Activated T-helper 1 cell treated with anti-CD3 and anti-CD28 coated beads, Interleukin-12 subunit alpha, Interleukin-12 subunit beta, Interleukin-2, Interleukin-4 antibody, amounts not matched to agents 30 ng/mL and 10 ng/mL and 1 ng/mL, durations not matched to agents 14 hours and 24 hours and 36 hours (primary cell): Measurements from ENCODE around the gene EFNA2. TPM values are rescaled to one million over a fixed set of nuclear protein-coding genes. Genes with fewer than 3 reads are reported as not detected.
"Not testable (repeated sequence)": the region's sequence is repeated elsewhere in the genome, so short reads cannot be mapped to it uniquely, and the experiment has no call there.

Experiments
- DNase-seq: peaks from one replicate; pipeline ENCODE4 v3.0.0; 2021; ENCODE audit warnings: low spot score
- H3K27ac Mint-ChIP-seq: one replicate; pipeline ENCODE4 v1.8.0; 2021; ENCODE audit warnings: mild to moderate bottlenecking, mixed read lengths
- H3K27me3 Mint-ChIP-seq: one replicate; pipeline ENCODE4 v1.8.0; 2022; ENCODE audit warnings: mild to moderate bottlenecking, moderate library complexity, mixed read lengths; ENCODE audit not compliant: insufficient read depth
- H3K36me3 Mint-ChIP-seq: one replicate; pipeline ENCODE4 v1.8.0; 2021; ENCODE audit warnings: low read depth, mixed read lengths
- H3K4me1 Mint-ChIP-seq: one replicate; pipeline ENCODE4 v1.8.0; 2021; ENCODE audit warnings: low read depth, mixed read lengths
- H3K4me3 Mint-ChIP-seq: one replicate; pipeline ENCODE4 v1.8.0; 2021; ENCODE audit warnings: mild to moderate bottlenecking, moderate library complexity, mixed read lengths
- H3K9me3 Mint-ChIP-seq: one replicate; pipeline ENCODE4 v1.8.0; 2021; ENCODE audit warnings: mixed read lengths
- intact Hi-C: fragments of 100-400 bp; cut with micrococcal nuclease; formaldehyde crosslinking; loops from one replicate; pipeline ENCODE4 v1.15.1; 2024
- total RNA-seq: library from RNA; stranded (reverse); gene quantifications from 2 replicates; pipeline ENCODE4 v1.2.3, GENCODE V29; 2022

EFNA2 gene
- total RNA-seq, 1 donor from 2014 or later, result not detected

GRCh38 chr19:1244693-1245451, 40.8 kb upstream of the EFNA2 start:
- DNase-seq, result no peak
- peak overlapping the region; percentile 74 for H3K4me3 Mint-ChIP-seq
- H3K27me3 Mint-ChIP-seq, result peaks cover 3% of the 10 kb centered on the region
- intact Hi-C loops, result loop anchor here (1.0 to 10.0 kb wide), 4 partner anchors 21 to 560 kb away; no protein-coding TSS in a partner anchor
- H3K4me1 Mint-ChIP-seq, result peaks cover 15% of the 10 kb centered on the region
- no peak overlapping the region for H3K27ac Mint-ChIP-seq
- peaks cover 2% of the 10 kb centered on the region for H3K36me3 Mint-ChIP-seq
- no peaks in the 10 kb centered on the region for H3K9me3 Mint-ChIP-seq

GRCh38 chr19:1245494-1246264, 40.0 kb upstream of the EFNA2 start:
- no peak overlapping the region for H3K27ac Mint-ChIP-seq
- H3K4me3 Mint-ChIP-seq, result no peak overlapping the region
- H3K36me3 Mint-ChIP-seq, result peaks cover 2% of the 10 kb centered on the region
- H3K27me3 Mint-ChIP-seq, result peaks cover 3% of the 10 kb centered on the region
- no peaks in the 10 kb centered on the region for H3K9me3 Mint-ChIP-seq
- peaks cover 15% of the 10 kb centered on the region for H3K4me1 Mint-ChIP-seq
- no peak for DNase-seq
- intact Hi-C loops, result loop anchor here (10.0 kb wide), 1 partner anchor 561 kb away; no protein-coding TSS in a partner anchor

- not testable (repeated sequence) for H3K4me1 Mint-ChIP-seq, H3K4me3 Mint-ChIP-seq
Measured at GRCh38 chr19:1246265-1247087, 39.2 kb upstream of the EFNA2 start.

GRCh38 chr19:1247748-1248138, 37.9 kb upstream of the EFNA2 start:
- Mint-ChIP-seq H3K4me3 (no peak overlapping the region), H3K27me3 (no peaks in the 10 kb centered on the region), H3K27ac (peak overlapping the region; percentile 29), H3K36me3 (peaks cover 12% of the 10 kb centered on the region), H3K9me3 (no peaks in the 10 kb centered on the region), H3K4me1 (peaks cover 4% of the 10 kb centered on the region)
- intact Hi-C loops, result loop anchor here (2.0 to 10.0 kb wide), 2 partner anchors 323 to 563 kb away; no protein-coding TSS in a partner anchor
- no peak for DNase-seq

More at GRCh38 chr19:1246265-1247087, 39.2 kb upstream of the EFNA2 start:
- intact Hi-C loops, result loop anchor here (10.0 kb wide), 1 partner anchor 562 kb away; no protein-coding TSS in a partner anchor
- not testable (repeated sequence) for DNase-seq, H3K27me3 Mint-ChIP-seq, H3K36me3 Mint-ChIP-seq, H3K9me3 Mint-ChIP-seq, H3K27ac Mint-ChIP-seq

GRCh38 chr19:1248139-1248785, 37.4 kb upstream of the EFNA2 start, which contains the start of gene MIDN:
Gene MIDN (plus strand): TSS chr19:1248583. CDS start chr19:1250297, 1,714 bp downstream.
- H3K36me3 Mint-ChIP-seq, result peaks cover 14% of the 10 kb centered on the region
- no peaks in the 10 kb centered on the region for H3K9me3 Mint-ChIP-seq
- intact Hi-C loops, result loop anchor here (2.0 to 10.0 kb wide), 2 partner anchors 323 to 563 kb away; no protein-coding TSS in a partner anchor
- no peaks in the 10 kb centered on the region for H3K27me3 Mint-ChIP-seq
- peak within 1 kb of the TSS; percentile 86 for H3K27ac Mint-ChIP-seq
- DNase-seq, result peak; percentile 72
- peak within 1 kb of the TSS; percentile 80 for H3K4me3 Mint-ChIP-seq
- peaks cover 5% of the 10 kb centered on the region for H3K4me1 Mint-ChIP-seq

- H3K4me1 Mint-ChIP-seq, result peaks cover 5% of the 10 kb centered on the region
- DNase-seq, result peak; percentile 82
- H3K27me3 Mint-ChIP-seq, result no peaks in the 10 kb centered on the region
- H3K4me3 Mint-ChIP-seq, result peak overlapping the region; percentile 80
- H3K27ac Mint-ChIP-seq, result peak overlapping the region; percentile 86
- H3K9me3 Mint-ChIP-seq, result no peaks in the 10 kb centered on the region
- peaks cover 17% of the 10 kb centered on the region for H3K36me3 Mint-ChIP-seq
- intact Hi-C loops, result loop anchor here (1.0 to 10.0 kb wide), 7 partner anchors 8 to 614 kb away; partner anchors contain the start of genes ATP5F1D, CIRBP, KLF16 and STK11
Measured at GRCh38 chr19:1248786-1249297, 36.8 kb upstream of the EFNA2 start.

GRCh38 chr19:1249298-1249989, 36.2 kb upstream of the EFNA2 start:
- Mint-ChIP-seq H3K4me1 (peaks cover 5% of the 10 kb centered on the region), H3K36me3 (peaks cover 18% of the 10 kb centered on the region), H3K27ac (peak overlapping the region; percentile 86), H3K27me3 (no peaks in the 10 kb centered on the region), H3K4me3 (peak overlapping the region; percentile 82), H3K9me3 (no peaks in the 10 kb centered on the region)
- intact Hi-C loops, result loop anchor here (1.0 to 10.0 kb wide), 7 partner anchors 8 to 614 kb away; partner anchors contain the start of genes ATP5F1D, CIRBP, KLF16 and STK11
- peak; percentile 91 for DNase-seq

- DNase-seq, result no peak
- intact Hi-C loops, result loop anchor here (1.0 to 10.0 kb wide), 7 partner anchors 9 to 613 kb away; partner anchors contain the start of genes ATP5F1D, CIRBP, KLF16 and STK11
- H3K4me3 Mint-ChIP-seq, result peak overlapping the region; percentile 82
- H3K4me1 Mint-ChIP-seq, result peaks cover 5% of the 10 kb centered on the region
- H3K27ac Mint-ChIP-seq, result no peak overlapping the region
- no peaks in the 10 kb centered on the region for H3K27me3 Mint-ChIP-seq
- H3K9me3 Mint-ChIP-seq, result no peaks in the 10 kb centered on the region
- H3K36me3 Mint-ChIP-seq, result peaks cover 23% of the 10 kb centered on the region
Measured at GRCh38 chr19:1249990-1250436, 35.7 kb upstream of the EFNA2 start.

- DNase-seq, result no peak
- Mint-ChIP-seq H3K27me3 (no peaks in the 10 kb centered on the region), H3K27ac (peak overlapping the region; percentile 89), H3K36me3 (peaks cover 24% of the 10 kb centered on the region), H3K9me3 (no peaks in the 10 kb centered on the region), H3K4me3 (peak overlapping the region; percentile 95), H3K4me1 (peaks cover 5% of the 10 kb centered on the region)
- intact Hi-C loops, result no loop called here
Measured at GRCh38 chr19:1250437-1251260, 35.0 kb upstream of the EFNA2 start.

- DNase-seq, result peak; percentile 60
Measured at GRCh38 chr19:1251330-1252220, 34.1 kb upstream of the EFNA2 start.

More at GRCh38 chr19:1251330-1252220, 34.1 kb upstream of the EFNA2 start:
- H3K27ac Mint-ChIP-seq, result peak overlapping the region; percentile 89
- H3K4me1 Mint-ChIP-seq, result peaks cover 5% of the 10 kb centered on the region
- intact Hi-C loops, result no loop called here
- H3K27me3 Mint-ChIP-seq, result no peaks in the 10 kb centered on the region
- H3K36me3 Mint-ChIP-seq, result peaks cover 24% of the 10 kb centered on the region
- H3K9me3 Mint-ChIP-seq, result no peaks in the 10 kb centered on the region
- H3K4me3 Mint-ChIP-seq, result peak overlapping the region; percentile 95
